ENCODE data around the gene MLLT10.

GRCh38 chr10:21513405-21513788 is 20.6 kb upstream of the MLLT10 start:
- TF ChIP-seq, protein P1, sequence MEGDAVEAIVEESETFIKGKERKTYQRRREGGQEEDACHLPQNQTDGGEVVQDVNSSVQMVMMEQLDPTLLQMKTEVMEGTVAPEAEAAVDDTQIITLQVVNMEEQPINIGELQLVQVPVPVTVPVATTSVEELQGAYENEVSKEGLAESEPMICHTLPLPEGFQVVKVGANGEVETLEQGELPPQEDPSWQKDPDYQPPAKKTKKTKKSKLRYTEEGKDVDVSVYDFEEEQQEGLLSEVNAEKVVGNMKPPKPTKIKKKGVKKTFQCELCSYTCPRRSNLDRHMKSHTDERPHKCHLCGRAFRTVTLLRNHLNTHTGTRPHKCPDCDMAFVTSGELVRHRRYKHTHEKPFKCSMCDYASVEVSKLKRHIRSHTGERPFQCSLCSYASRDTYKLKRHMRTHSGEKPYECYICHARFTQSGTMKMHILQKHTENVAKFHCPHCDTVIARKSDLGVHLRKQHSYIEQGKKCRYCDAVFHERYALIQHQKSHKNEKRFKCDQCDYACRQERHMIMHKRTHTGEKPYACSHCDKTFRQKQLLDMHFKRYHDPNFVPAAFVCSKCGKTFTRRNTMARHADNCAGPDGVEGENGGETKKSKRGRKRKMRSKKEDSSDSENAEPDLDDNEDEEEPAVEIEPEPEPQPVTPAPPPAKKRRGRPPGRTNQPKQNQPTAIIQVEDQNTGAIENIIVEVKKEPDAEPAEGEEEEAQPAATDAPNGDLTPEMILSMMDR (IDR thresholded peaks at IDR 0.05), result no peak
- no peak for TF ChIP-seq POLR2A (IDR thresholded peaks at IDR 0.05)

Data from lower leg skin (tissue), 3 donors.